Measurements from ENCODE around the gene IGFLR1.
"Not testable (repeated sequence)": the region's sequence is repeated elsewhere in the genome, so short reads cannot be mapped to it uniquely, and the experiment has no call there.

Gene IGFLR1

GRCh38 chr19:35773020-35773806 lies 31.0 kb upstream of the IGFLR1 start:
- H3K4me3 ChIP-seq (ENCODE audit: low read length): no peak overlapping the region
- TF ChIP-seq ZNF274 (IDR thresholded peaks at IDR 0.05; ENCODE audit: low read depth, low read length): no peak

GRCh38 chr19:35772362-35772761 lies 30.1 kb upstream of the IGFLR1 start:
- not testable (repeated sequence) for H3K4me3 ChIP-seq (ENCODE audit: low read length)

GRCh38 chr19:35768082-35768421 lies 25.8 kb upstream of the IGFLR1 start:
- H3K4me3 ChIP-seq (ENCODE audit: low read length): no peak overlapping the region
- TF ChIP-seq ZNF274 (IDR thresholded peaks at IDR 0.05; ENCODE audit: low read depth, low read length): no peak

- H3K4me3 ChIP-seq (ENCODE audit: low read length): no peak overlapping the region
- no peak for TF ChIP-seq ZNF274 (IDR thresholded peaks at IDR 0.05; ENCODE audit: low read depth, low read length)
These were observed 25.2 kb upstream of the IGFLR1 start for GRCh38 chr19:35767288-35768081.

- TF ChIP-seq ZNF274 (IDR thresholded peaks at IDR 0.05; ENCODE audit: low read depth, low read length): no peak
These were observed 24.4 kb upstream of the IGFLR1 start for GRCh38 chr19:35766571-35767104.

GRCh38 chr19:35764432-35765315 lies 22.4 kb upstream of the IGFLR1 start:
- no peak for TF ChIP-seq ZNF274 (IDR thresholded peaks at IDR 0.05; ENCODE audit: low read depth, low read length)
- H3K4me3 ChIP-seq (ENCODE audit: low read length): no peak overlapping the region

More at GRCh38 chr19:35766571-35767104, 24.4 kb upstream of the IGFLR1 start:
- no peak overlapping the region for H3K4me3 ChIP-seq (ENCODE audit: low read length)

GRCh38 chr19:35760711-35761349 lies 18.6 kb upstream of the IGFLR1 start:
- no peak for TF ChIP-seq ZNF274 (IDR thresholded peaks at IDR 0.05; ENCODE audit: low read depth, low read length)
- H3K4me3 ChIP-seq (ENCODE audit: low read length): no peak overlapping the region

GRCh38 chr19:35759697-35760096 lies 17.4 kb upstream of the IGFLR1 start:
- TF ChIP-seq ZNF274 (IDR thresholded peaks at IDR 0.05; ENCODE audit: low read depth, low read length): no peak
- H3K4me3 ChIP-seq (ENCODE audit: low read length): no peak overlapping the region

- peak within 1 kb of the TSS; percentile 93 for H3K4me3 ChIP-seq (ENCODE audit: low read length)
- TF ChIP-seq ZNF274 (IDR thresholded peaks at IDR 0.05; ENCODE audit: low read depth, low read length): no peak
These were observed 15.7 kb upstream of the IGFLR1 start, which contains the start of gene PROSER3 for GRCh38 chr19:35757749-35758608. TSS of gene PROSER3 (plus strand) at chr19:35758176. CDS start at chr19:35758216, 40 bp downstream.

- H3K4me3 ChIP-seq (ENCODE audit: low read length): peak overlapping the region; percentile 59
- no peak for TF ChIP-seq ZNF274 (IDR thresholded peaks at IDR 0.05; ENCODE audit: low read depth, low read length)
These were observed 15.0 kb upstream of the IGFLR1 start for GRCh38 chr19:35757231-35757748.

GRCh38 chr19:35756377-35757230 lies 14.4 kb upstream of the IGFLR1 start, which contains the start of gene HSPB6:
TSS of gene HSPB6 (minus strand) at chr19:35757029. CDS start at chr19:35757008, 21 bp downstream.
- no peak for TF ChIP-seq ZNF274 (IDR thresholded peaks at IDR 0.05; ENCODE audit: low read depth, low read length)
- H3K4me3 ChIP-seq (ENCODE audit: low read length): peak within 1 kb of the TSS; percentile 59
